Psoas muscle (tissue), 8 donors: ENCODE data around the gene ETS1. TPM values are rescaled to one million over a fixed set of nuclear protein-coding genes. Genes with fewer than 3 reads are reported as not detected.

Experiments
- ATAC-seq, 4 donors: fragments of 200-7000 bp; cut with Tn5 transposase; one replicate each; pipeline ENCODE4 v1.9.1; 2020; ENCODE audit warnings: moderate library complexity in 3 of 4, mild to moderate bottlenecking in 2 of 4
- DNase-seq, 2 donors: peaks; one replicate each; pipeline ENCODE4 v3.0.0-alpha.2; 2020
- H3K27ac ChIP-seq: fragments of 200-600 bp; one replicate; pipeline ENCODE4 v1.8.0; 2022
- H3K27me3 ChIP-seq, 3 donors: fragments of 200-600 bp in 1 of 3; one replicate each; pipeline versions ENCODE4 v1.6.1 to v1.8.0; 2013 to 2022; ENCODE audit warnings: low read length in 2 of 3, mild to moderate bottlenecking in 2 of 3, moderate library complexity in 1 of 3; ENCODE audit not compliant: insufficient read depth in 3 of 3
- H3K36me3 ChIP-seq, 2 donors: fragments of 200-600 bp in 1 of 2; one replicate each; pipeline versions ENCODE4 v1.6.1 to v1.8.0; 2013 to 2022; ENCODE audit warnings: low read depth in 1 of 2, mild to moderate bottlenecking in 1 of 2, moderate library complexity in 1 of 2; ENCODE audit not compliant: insufficient read depth in 1 of 2
- H3K4me1 ChIP-seq: fragments of 200-600 bp; one replicate; pipeline ENCODE4 v1.8.0; 2022
- H3K4me3 ChIP-seq: fragments of 200-600 bp; one replicate; pipeline ENCODE4 v1.8.0; 2022; ENCODE audit warnings: mild to moderate bottlenecking
- H3K9me3 ChIP-seq: fragments of 200-600 bp; one replicate; pipeline ENCODE4 v1.8.0; 2022
- WGBS, 3 donors: extraction: QIAGEN DNeasy Blood & Tissue Kit; methylation state at CpG; one replicate each; pipeline versions ENCODE4 v1.1.6 to v1.1.7; 2013; 5-methylcytosine and 5-hydroxymethylcytosine counted together
- intact Hi-C, 2 donors: fragments of 100-400 bp; cut with DNase I; formaldehyde crosslinking; loops; one replicate each; pipeline versions ENCODE4 v1.11.0 to v1.14.2; 2022
- polyA plus RNA-seq, 3 donors: library from polyadenylated mRNA; stranded (reverse); fragments of 200-250 nt; gene quantifications; one replicate each; pipeline ENCODE4 v1.2.3, GENCODE V29; 2013
- total RNA-seq, 4 donors: library from RNA; stranded (reverse); fragmentation: NEBNext Ultra II Directional in 2 of 4; extraction: Animal tissue kit (Norgen Biotek cat#: 25700) in 2 of 4; gene quantifications; one replicate each; pipeline versions ENCODE4 v1.2.1 to v1.2.4, GENCODE V29; 2021 to 2023
- TF ChIP-seq, protein P1 (sequence below): fragments of 200-600 bp; IDR thresholded peaks from one replicate; pipeline ENCODE4 v1.8.0; 2022; ENCODE audit warnings: antibody characterized with exemption
- donor health status: healthy with polysubstance abuse.
- donor health status: DM: no; HTN: no; CAD: no; lungs with moderate emphysema.
- donor health status: Bipolar disorder and iron deficiency.
- donor health status: healthy.
- donor health status: DM: yes; HTN: yes; CAD: no.
- donor health status: DM: no; HTN: no; CAD: no.
- donor health status: DM: no; HTN: no; CAD: no.
- donor health status: DM: yes; HTN: yes; CAD: no.

Gene ETS1
- total and polyA plus RNA-seq, 7 donors: 8.5 to 32.4 (median 19.3) TPM

DNA sequence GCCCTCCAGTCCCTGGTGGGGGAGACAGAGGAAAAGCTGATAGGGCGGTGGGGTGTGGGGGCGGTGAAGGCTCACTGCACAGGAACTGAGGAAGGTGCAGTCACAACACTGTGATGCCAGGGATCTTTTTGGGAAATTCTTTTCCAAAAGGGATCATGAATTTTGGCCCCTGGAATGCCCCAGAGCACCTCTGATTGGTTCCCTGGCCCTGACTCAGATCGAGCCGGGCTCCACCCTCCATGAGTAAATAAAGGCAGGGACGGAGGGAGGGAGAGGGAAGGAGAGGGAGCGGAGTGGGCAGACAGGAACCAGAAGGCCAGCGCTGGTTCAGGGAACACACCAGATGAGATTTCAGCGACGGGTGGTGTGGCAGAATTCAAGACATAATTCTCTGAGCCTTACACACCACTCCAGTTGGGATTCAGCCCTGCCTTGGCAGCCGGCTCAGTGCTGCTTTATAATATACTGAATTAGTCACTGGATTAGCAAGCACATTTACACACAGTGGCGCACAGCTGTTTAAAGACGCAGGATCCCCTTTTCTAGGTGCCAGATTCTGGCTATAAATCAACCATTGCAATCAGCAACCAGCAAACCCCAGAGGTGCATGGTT lies 80.3 kb downstream of the ETS1 start:
- WGBS, 3 donors: 9 to 12% (median 10%) methylated on average over 12 of the region's 12 CpGs
- Histone ChIP-seq H3K9me3 (no peaks in the 10 kb centered on the region), H3K4me1 (peaks cover 85% of the 10 kb centered on the region), H3K27me3 (no peaks in the 10 kb centered on the region), H3K27ac (peak overlapping the region; percentile 80), H3K4me3 (peak overlapping the region; percentile 52), H3K36me3 (no peaks in the 10 kb centered on the region)
- intact Hi-C loops: no loop called here
- peak; percentile 92 to 96 (median 94) for ATAC-seq
- DNase-seq: peak; percentile 90 to 96
- TF ChIP-seq, protein P1, sequence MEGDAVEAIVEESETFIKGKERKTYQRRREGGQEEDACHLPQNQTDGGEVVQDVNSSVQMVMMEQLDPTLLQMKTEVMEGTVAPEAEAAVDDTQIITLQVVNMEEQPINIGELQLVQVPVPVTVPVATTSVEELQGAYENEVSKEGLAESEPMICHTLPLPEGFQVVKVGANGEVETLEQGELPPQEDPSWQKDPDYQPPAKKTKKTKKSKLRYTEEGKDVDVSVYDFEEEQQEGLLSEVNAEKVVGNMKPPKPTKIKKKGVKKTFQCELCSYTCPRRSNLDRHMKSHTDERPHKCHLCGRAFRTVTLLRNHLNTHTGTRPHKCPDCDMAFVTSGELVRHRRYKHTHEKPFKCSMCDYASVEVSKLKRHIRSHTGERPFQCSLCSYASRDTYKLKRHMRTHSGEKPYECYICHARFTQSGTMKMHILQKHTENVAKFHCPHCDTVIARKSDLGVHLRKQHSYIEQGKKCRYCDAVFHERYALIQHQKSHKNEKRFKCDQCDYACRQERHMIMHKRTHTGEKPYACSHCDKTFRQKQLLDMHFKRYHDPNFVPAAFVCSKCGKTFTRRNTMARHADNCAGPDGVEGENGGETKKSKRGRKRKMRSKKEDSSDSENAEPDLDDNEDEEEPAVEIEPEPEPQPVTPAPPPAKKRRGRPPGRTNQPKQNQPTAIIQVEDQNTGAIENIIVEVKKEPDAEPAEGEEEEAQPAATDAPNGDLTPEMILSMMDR: no peak

DNA sequence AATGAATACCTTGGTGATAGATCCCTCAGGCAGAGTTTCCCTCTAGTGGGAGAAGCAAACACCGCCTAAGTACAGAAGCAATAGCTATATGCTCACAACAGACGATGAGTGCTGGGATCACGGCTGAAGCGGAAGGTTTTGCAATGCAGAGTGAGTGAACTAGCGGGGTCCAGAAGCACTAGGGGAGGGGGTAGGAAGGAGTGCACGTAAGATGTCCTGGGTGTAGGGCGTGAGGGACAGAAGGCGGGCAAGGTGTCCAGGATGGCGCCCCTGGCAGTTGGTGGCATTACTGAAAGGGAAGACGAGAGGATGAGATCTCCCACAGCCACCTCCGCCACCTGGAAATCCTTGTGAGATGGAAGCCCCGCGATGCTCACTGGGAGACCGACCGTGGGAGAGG lies 81.0 kb downstream of the ETS1 start:
- DNase-seq (no peak), ATAC-seq (no peak)
- Histone ChIP-seq H3K4me1 (peaks cover 86% of the 10 kb centered on the region), H3K27me3 (no peaks in the 10 kb centered on the region), H3K9me3 (no peaks in the 10 kb centered on the region), H3K27ac (peak overlapping the region; percentile 80), H3K4me3 (no peak overlapping the region), H3K36me3 (no peaks in the 10 kb centered on the region)
- intact Hi-C loops: no loop called here
- TF ChIP-seq, protein P1: no peak
- 80 to 81% (median 80%) methylated on average over 15 of the region's 15 CpGs for WGBS, 3 donors

DNA sequence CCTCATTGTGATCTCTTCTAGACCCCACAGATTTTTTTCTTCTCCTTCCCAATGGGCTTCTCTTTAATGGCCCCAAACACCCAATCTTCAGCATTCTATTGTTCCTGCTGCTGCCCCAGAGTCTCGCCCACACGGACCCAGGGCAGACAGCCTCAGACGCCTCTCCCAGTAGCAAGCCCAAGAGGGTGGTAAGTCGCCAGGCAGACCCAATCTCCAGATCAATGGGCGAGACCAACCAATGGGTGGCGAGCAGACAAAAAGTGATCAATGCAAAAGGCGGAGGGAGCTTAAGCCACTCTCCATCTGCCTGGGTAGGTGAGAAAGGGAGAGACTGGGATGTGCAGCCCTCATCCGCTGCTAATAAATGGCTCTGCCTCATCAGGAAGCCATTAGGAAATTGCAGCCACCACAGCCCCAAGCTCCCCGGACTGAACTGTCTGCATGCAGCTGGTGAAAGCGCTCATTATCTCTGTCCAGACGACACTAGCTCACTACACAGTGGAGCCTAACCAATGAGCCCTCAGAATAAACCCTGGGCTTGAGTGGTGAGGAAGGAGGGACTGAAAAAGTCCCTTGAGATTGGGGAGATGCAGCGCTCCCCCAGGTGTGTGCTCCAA lies 81.8 kb downstream of the ETS1 start:
- intact Hi-C loops: no loop called here
- TF ChIP-seq, protein P1: no peak
- Histone ChIP-seq H3K4me3 (no peak overlapping the region), H3K36me3 (no peaks in the 10 kb centered on the region), H3K9me3 (no peaks in the 10 kb centered on the region), H3K4me1 (peaks cover 92% of the 10 kb centered on the region), H3K27me3 (no peaks in the 10 kb centered on the region), H3K27ac (peak overlapping the region; percentile 80)
- DNase-seq (no peak), ATAC-seq (no peak)
- WGBS, 3 donors: 77 to 83% (median 78%) methylated on average over 12 of the region's 12 CpGs

DNA sequence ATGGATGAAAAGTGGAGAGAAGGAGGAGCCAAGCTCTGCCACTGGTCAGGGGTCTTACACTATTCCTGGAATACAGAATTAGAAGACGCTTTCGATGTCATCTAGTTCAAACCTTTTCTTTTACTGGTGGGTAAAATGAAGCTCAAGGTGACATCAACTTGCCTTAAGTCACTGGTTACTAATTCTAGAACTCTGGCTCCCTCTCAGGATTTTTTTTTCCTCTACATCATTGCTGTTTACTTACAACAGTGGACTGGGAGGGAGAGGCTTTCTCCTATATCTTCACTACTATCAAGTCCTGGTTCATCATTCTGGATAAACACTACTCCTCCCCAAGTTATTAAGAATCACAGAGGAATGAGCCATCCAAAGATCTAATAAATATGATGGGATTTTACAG lies 82.9 kb downstream of the ETS1 start:
- ATAC-seq (peak in 1 of 4 donors; percentile 29), DNase-seq (no peak)
- WGBS, 3 donors: 34 to 47% (median 44%) methylated on average over 2 of the region's 2 CpGs
- TF ChIP-seq, protein P1: no peak
- Histone ChIP-seq H3K27ac (peak overlapping the region; percentile 80), H3K4me3 (no peak overlapping the region), H3K4me1 (peaks cover 92% of the 10 kb centered on the region), H3K27me3 (no peaks in the 10 kb centered on the region), H3K36me3 (no peaks in the 10 kb centered on the region), H3K9me3 (no peaks in the 10 kb centered on the region)
- intact Hi-C loops: loop anchor here in 1 of 2 donors (5.0 kb wide), 1 partner anchor 207 kb away; no protein-coding TSS in a partner anchor
